ENCODE data around the gene OCA2.

- TF ChIP-seq POLR2A (IDR thresholded peaks at IDR 0.05): no peak
- no peak for TF ChIP-seq CTCF (IDR thresholded peaks at IDR 0.05)
- TF ChIP-seq POLR2AphosphoS5 (IDR thresholded peaks at IDR 0.05): no peak
Measured at GRCh38 chr15:28118083-28118482, 19.0 kb upstream of the OCA2 start.
